Ishikawa (cell line): ENCODE measurements around the gene PRM1.
A peak's percentile ranks its signal among the peaks of the same experiment; 100 is the strongest.

Source experiments
- CREB1 ChIP-seq: IDR thresholded peaks from 2 replicates; pipeline ENCODE4 v1.6.1; 2012; ENCODE audit warnings: low read depth
- EP300 ChIP-seq: IDR thresholded peaks from 2 replicates; pipeline ENCODE4 v1.6.1; 2012; ENCODE audit warnings: borderline replicate concordance
- FOXM1 ChIP-seq: IDR thresholded peaks from 2 replicates; pipeline ENCODE4 v1.6.1; 2012; ENCODE audit warnings: low read depth, borderline replicate concordance
- NFIC ChIP-seq: IDR thresholded peaks from 2 replicates; pipeline ENCODE4 v1.6.1; 2012
- RAD21 ChIP-seq: IDR thresholded peaks from 2 replicates; pipeline ENCODE4 v1.6.1; 2012; ENCODE audit warnings: low read depth
- REST ChIP-seq: IDR thresholded peaks from 2 replicates; pipeline ENCODE4 v1.6.1; 2012; ENCODE audit warnings: low read depth, mild to moderate bottlenecking
- TAF1 ChIP-seq: IDR thresholded peaks from 2 replicates; pipeline ENCODE4 v1.6.1; 2012; ENCODE audit warnings: low read depth, mild to moderate bottlenecking
- TCF12 ChIP-seq: IDR thresholded peaks from 2 replicates; pipeline ENCODE4 v1.6.1; 2012; ENCODE audit warnings: low read depth
- TEAD4 ChIP-seq: IDR thresholded peaks from 2 replicates; pipeline ENCODE4 v1.6.1; 2012
- USF1 ChIP-seq: IDR thresholded peaks from 2 replicates; pipeline ENCODE4 v1.6.1; 2012
- YY1 ChIP-seq: IDR thresholded peaks from 2 replicates; pipeline ENCODE4 v1.6.1; 2012; ENCODE audit warnings: low read depth
- ZBTB7A ChIP-seq: IDR thresholded peaks from 2 replicates; pipeline ENCODE4 v1.6.1; 2012; ENCODE audit warnings: low read depth
- TF ChIP-seq, protein P1 (sequence below): IDR thresholded peaks from 2 replicates; pipeline ENCODE4 v1.6.1; 2012

The PRM1 gene

GRCh38 chr16:11258553-11259492, 22.3 kb downstream of the PRM1 start:
- TF ChIP-seq NFIC (0 out of 2 replicates have a peak, but pooled peaks have one; percentile 8), REST (no peak), USF1 (no peak)

GRCh38 chr16:11257131-11257938, 23.8 kb downstream of the PRM1 start:
- TF ChIP-seq, protein P1, sequence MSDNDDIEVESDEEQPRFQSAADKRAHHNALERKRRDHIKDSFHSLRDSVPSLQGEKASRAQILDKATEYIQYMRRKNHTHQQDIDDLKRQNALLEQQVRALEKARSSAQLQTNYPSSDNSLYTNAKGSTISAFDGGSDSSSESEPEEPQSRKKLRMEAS: peak; percentile 75
- no peak for TF ChIP-seq YY1
- peak; percentile 79 for TF ChIP-seq RAD21
- no peak for TF ChIP-seq TCF12
- no peak for TF ChIP-seq CREB1
- TF ChIP-seq REST: no peak

DNA sequence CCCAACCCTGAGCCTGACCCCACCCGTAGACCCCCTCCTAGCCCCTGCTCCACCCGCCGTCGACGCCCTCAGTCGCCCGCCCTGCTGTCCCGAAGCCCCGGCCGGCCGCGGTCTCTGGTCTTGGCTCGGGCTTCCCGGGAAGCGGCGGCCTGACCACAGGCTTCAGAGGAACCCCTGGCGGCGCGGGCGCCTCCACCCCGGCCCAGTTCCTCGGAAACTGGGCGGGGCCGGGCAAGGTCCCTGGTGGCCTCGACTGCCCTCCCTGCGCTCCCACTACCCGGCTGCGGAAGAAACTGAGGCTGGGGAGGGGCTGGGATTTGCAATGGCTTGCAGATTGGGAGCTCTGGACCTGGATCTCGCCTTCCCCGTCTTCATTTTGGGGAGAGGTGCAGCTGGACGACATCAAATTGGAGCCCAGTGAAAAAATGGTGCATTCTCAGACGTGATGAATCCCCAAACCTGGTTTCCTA, 24.4 kb downstream of the PRM1 start:
- TF ChIP-seq ZBTB7A (peak; percentile 66; the same call in 1 of the 2 replicates), REST (no peak), CREB1 (no peak), TEAD4 (no peak), EP300 (no peak), USF1 (no peak)

DNA sequence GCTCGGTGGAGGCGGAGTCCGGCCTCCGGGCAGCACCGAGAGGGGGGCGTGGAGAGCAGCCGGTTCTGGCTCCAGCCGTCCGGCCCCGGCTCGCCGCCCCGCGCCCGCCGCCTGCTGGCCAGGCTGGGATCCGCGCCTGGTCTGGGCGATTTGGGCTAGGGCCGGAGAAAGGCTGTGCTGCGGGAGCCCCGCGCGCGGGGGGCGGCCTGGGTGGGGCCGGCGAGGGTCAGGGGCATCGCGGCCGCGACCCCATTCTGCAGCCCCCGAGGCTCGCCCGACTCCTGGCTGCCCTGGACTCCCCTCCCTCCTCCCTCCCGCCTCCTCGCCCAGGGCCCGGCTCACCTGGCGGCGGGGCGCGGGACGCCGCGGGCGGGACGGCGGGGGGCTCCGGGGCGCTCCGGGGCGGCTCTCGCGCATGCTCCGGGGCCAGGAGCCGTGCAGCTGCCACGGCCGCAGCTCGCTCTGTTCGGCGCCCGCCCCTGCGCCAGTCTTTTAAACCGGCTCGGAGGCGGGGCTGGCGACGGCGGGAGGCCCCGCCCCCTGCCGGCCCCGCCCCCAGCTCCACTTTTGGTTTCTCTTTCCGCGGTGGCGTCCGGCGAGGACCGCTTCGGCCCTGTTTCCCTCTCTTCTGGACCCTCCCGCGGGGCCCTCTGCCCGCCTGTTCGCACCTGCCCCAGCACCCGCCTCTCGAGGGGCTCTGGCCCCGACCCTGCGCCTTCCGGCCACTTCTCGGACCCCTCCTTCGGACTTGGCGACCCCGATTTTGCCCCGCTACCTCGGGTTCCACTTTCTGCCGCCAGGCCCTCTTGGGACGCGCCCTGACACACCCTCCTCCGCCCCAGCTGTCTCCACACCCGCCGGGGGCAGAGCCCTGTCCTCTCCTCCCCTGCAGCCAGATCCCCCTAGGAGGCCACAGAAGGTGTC, 25.1 kb downstream of the PRM1 start, which contains the start of gene SOCS1:
Gene SOCS1 (minus strand): TSS at position 468 of the 924 bp plus-strand sequence. CDS start 726 bp downstream, outside the sequence.
- TF ChIP-seq TEAD4 (no peak), FOXM1 (no peak), EP300 (no peak), TCF12 (peak; percentile 4; the same call in 1 of the 2 replicates), REST (no peak), RAD21 (peak; percentile 71; the same call in 1 of the 2 replicates), CREB1 (no peak), ZBTB7A (peak; percentile 77; the same call in 1 of the 2 replicates), TAF1 (peak; percentile 85)
- TF ChIP-seq, protein P1: peak; percentile 63
